ENCODE data around the gene GLI2. TPM values are rescaled to one million over a fixed set of nuclear protein-coding genes. Genes with fewer than 3 reads are reported as not detected.

The GLI2 gene
- polyA plus RNA-seq, 3 donors = not detected

DNA sequence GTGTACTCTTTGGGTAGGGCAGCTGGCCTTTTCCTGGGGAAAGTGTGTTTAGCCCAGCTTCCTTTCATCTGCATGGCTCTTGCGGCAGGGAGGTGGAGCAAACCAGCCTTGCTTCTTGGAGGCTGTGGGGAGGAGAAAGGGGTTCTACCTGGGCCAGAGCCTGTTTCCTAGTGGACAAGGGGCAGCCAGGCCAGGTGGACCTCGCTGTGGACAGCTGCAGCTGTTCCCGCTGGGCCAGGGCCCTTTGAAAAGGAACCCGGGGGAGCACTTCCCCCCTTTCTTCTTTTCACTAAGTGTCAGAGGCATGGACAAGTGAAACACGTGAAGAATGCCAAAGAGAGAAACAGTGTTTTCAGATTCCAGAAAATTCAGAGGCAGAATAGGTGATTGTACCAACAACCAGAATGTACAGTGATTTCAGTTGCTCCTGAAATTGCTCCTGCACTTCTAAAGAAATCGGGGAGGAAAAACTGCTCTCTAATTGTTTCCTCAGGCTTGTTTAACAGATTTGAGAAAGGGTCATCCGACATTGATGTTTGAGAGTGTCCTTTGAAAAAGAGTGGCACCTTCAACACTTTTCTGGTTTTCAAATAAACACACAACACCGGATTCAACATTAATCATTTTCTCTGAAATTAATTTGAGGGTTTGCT is 3.9 kb downstream of the GLI2 start:
- Histone ChIP-seq H3K27ac (ENCODE audit: low read depth in 1 of 2, low read length in 2 of 2) (no peak overlapping the region), H2AFZ (ENCODE audit: insufficient read depth, low read depth, low read length, poor library complexity, severe bottlenecking) (no peak overlapping the region), H3K9ac (ENCODE audit: insufficient read depth, low read length, poor library complexity, severe bottlenecking) (no peak overlapping the region), H3K4me2 (replicated peaks; ENCODE audit: extremely low read depth, low read length, poor library complexity, severe bottlenecking) (no peak overlapping the region), H3K4me1 (ENCODE audit: control insufficient read depth in 1 of 2, insufficient read depth in 2 of 2, low read length in 2 of 2) (peaks cover 0 to 6% of the 10 kb centered on the region in 2 donors), H3K9me3 (replicated peaks in 1 of 2; ENCODE audit: control insufficient read depth in 1 of 2, insufficient read depth in 1 of 2, low read length in 2 of 2) (peaks cover 0 to 16% of the 10 kb centered on the region in 2 donors), H3K27me3 (ENCODE audit: control insufficient read depth in 2 of 2, insufficient read depth in 2 of 2, low read length in 2 of 2) (peaks cover 79 to 87% of the 10 kb centered on the region in 2 donors), H3K4me3 (replicated peaks in 1 of 3; ENCODE audit: low read depth in 2 of 3, low read length in 3 of 3) (no peak overlapping the region), H3K79me2 (ENCODE audit: insufficient read depth, low read length) (no peaks in the 10 kb centered on the region), H4K20me1 (ENCODE audit: insufficient read depth, low read length) (no peaks in the 10 kb centered on the region), H3K36me3 (replicated peaks in 1 of 2; ENCODE audit: control insufficient read depth in 1 of 2, insufficient read depth in 2 of 2, low read length in 2 of 2) (no peaks in the 10 kb centered on the region)
- H3K4me3 Mint-ChIP-seq = peak overlapping the region in 1 of 2 donors; percentile 80
- intact Hi-C loops (cut with micrococcal nuclease) = no loop called here
- DNase-seq = no peak
- H3K27ac Mint-ChIP-seq = no peak overlapping the region
- peaks cover 4% of the 10 kb centered on the region for H3K4me1 Mint-ChIP-seq
- peaks cover 0 to 11% (median 0%) of the 10 kb centered on the region in 7 donors for H3K9me3 Mint-ChIP-seq
- peaks cover 82 to 95% (median 82%) of the 10 kb centered on the region in 3 donors for H3K27me3 Mint-ChIP-seq (ENCODE audit: low read depth in 3 of 3)
- TF ChIP-seq CTCF (IDR thresholded peaks at IDR 0.05) = no peak
- 73% methylated on average over 2 of the region's 8 CpGs for WGBS (ENCODE audit: insufficient coverage)
- peaks cover 0 to 1% of the 10 kb centered on the region in 2 donors for H3K36me3 Mint-ChIP-seq

- Histone ChIP-seq H4K20me1 (ENCODE audit: insufficient read depth, low read length) (no peaks in the 10 kb centered on the region), H3K4me3 (replicated peaks in 1 of 3; ENCODE audit: low read depth in 2 of 3, low read length in 3 of 3) (no peak overlapping the region), H3K36me3 (replicated peaks in 1 of 2; ENCODE audit: control insufficient read depth in 1 of 2, insufficient read depth in 2 of 2, low read length in 2 of 2) (no peaks in the 10 kb centered on the region), H3K27me3 (ENCODE audit: control insufficient read depth in 2 of 2, insufficient read depth in 2 of 2, low read length in 2 of 2) (peaks cover 75 to 82% of the 10 kb centered on the region in 2 donors), H3K4me2 (replicated peaks; ENCODE audit: extremely low read depth, low read length, poor library complexity, severe bottlenecking) (no peak overlapping the region), H2AFZ (ENCODE audit: insufficient read depth, low read depth, low read length, poor library complexity, severe bottlenecking) (no peak overlapping the region), H3K4me1 (ENCODE audit: control insufficient read depth in 1 of 2, insufficient read depth in 2 of 2, low read length in 2 of 2) (peaks cover 0 to 6% of the 10 kb centered on the region in 2 donors), H3K27ac (ENCODE audit: low read depth in 1 of 2, low read length in 2 of 2) (no peak overlapping the region), H3K9ac (ENCODE audit: insufficient read depth, low read length, poor library complexity, severe bottlenecking) (no peak overlapping the region), H3K79me2 (ENCODE audit: insufficient read depth, low read length) (no peaks in the 10 kb centered on the region), H3K9me3 (replicated peaks in 1 of 2; ENCODE audit: control insufficient read depth in 1 of 2, insufficient read depth in 1 of 2, low read length in 2 of 2) (peaks cover 0 to 16% of the 10 kb centered on the region in 2 donors)
- Mint-ChIP-seq H3K36me3 (peaks cover 0 to 1% of the 10 kb centered on the region in 2 donors), H3K27ac (no peak overlapping the region), H3K27me3 (ENCODE audit: low read depth in 3 of 3) (peaks cover 77 to 87% (median 78%) of the 10 kb centered on the region in 3 donors), H3K4me1 (peaks cover 4% of the 10 kb centered on the region), H3K4me3 (peak overlapping the region in 1 of 2 donors; percentile 76), H3K9me3 (peaks cover 0 to 11% (median 0%) of the 10 kb centered on the region in 7 donors)
- DNase-seq = no peak
- TF ChIP-seq CTCF (IDR thresholded peaks at IDR 0.05) = no peak
- 50% methylated on average over 2 of the region's 8 CpGs for WGBS (ENCODE audit: insufficient coverage)
- intact Hi-C loops (cut with micrococcal nuclease) = no loop called here
These were observed 4.7 kb downstream of the GLI2 start for GRCh38 chr2:120740375-120740764.

Measured in CD14-positive monocyte (primary cell).